GM12873 (cell line): ENCODE measurements around the gene LSM14A.

Experiments
- CTCF ChIP-seq: IDR thresholded peaks from 2 replicates; pipeline ENCODE4 v1.5.1; 2012; ENCODE audit warnings: low read depth, mild to moderate bottlenecking, moderate library complexity, low read length, control low read depth; ENCODE audit not compliant: insufficient read depth; ENCODE audit errors: missing control alignments

Gene LSM14A

GRCh38 chr19:34181111-34181864, 9.0 kb downstream of the LSM14A start:
- no peak for TF ChIP-seq CTCF

GRCh38 chr19:34182125-34182524, 9.8 kb downstream of the LSM14A start:
- no peak for TF ChIP-seq CTCF

- TF ChIP-seq CTCF = no peak
Observed at GRCh38 chr19:34184880-34185491, 12.7 kb downstream of the LSM14A start.

GRCh38 chr19:34186205-34186604, 13.9 kb downstream of the LSM14A start:
- no peak for TF ChIP-seq CTCF

- no peak for TF ChIP-seq CTCF
Observed at GRCh38 chr19:34187011-34187410, 14.7 kb downstream of the LSM14A start.

- no peak for TF ChIP-seq CTCF
Observed at GRCh38 chr19:34188408-34188807, 16.1 kb downstream of the LSM14A start.

- TF ChIP-seq CTCF = no peak
Observed at GRCh38 chr19:34189199-34189916, 17.1 kb downstream of the LSM14A start.
